ENCODE data around the gene ALDH1A1. TPM values are rescaled to one million over a fixed set of nuclear protein-coding genes. Genes with fewer than 3 reads are reported as not detected.

The ALDH1A1 gene
- total and polyA plus RNA-seq, 2 of the 8 experiments (the other 6 are each of a cell fraction or from before 2014, with no cell fraction given): 0.50 to 0.82 TPM

DNA sequence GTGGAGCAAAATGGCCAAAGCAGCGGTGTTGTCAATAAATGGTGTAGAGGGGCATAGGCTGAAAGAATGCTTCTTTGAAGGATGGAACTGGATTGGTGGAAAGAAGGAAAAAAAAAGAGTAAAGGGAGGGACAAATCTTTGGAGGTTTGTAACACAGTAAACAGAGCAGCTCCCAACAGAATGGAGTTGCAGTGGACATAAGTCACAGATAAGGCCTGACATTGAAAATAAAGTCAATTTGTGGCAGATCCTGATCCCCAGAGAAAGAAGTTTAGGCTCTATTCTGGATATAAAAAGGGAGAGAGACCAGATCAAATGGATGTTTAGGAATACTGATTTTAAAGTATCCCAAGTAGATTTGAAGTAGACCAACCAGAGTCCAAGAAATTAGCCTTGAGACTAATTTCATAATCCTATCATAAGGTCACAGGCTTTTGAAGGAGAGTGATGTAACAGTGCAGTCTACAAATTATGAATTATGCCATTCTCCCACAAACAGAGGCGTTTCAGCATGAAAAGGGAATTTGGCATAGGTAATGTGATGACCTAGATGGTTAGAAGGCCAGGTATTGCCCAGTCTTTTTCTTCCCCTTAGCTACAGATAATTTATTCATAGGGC, 8.9 kb downstream of the ALDH1A1 start (continued):
- TF ChIP-seq TAF7 (optimal IDR thresholded peaks at IDR 0.05; ENCODE audit: borderline replicate concordance, low read depth, low read length) (no peak), HDAC2 (IDR thresholded peaks at IDR 0.05; ENCODE audit: borderline replicate concordance in 1 of 2, low read depth in 2 of 2, low read length in 2 of 2) (no peak)

All from H1 (cell line).